ENCODE measurements around the gene SPPL2C. TPM values are rescaled to one million over a fixed set of nuclear protein-coding genes. Genes with fewer than 3 reads are reported as not detected.

Gene SPPL2C
- total and polyA plus RNA-seq, 10 of the 15 experiments (the other 5 are each of a cell fraction or from before 2014, with no cell fraction given) = not detected

DNA sequence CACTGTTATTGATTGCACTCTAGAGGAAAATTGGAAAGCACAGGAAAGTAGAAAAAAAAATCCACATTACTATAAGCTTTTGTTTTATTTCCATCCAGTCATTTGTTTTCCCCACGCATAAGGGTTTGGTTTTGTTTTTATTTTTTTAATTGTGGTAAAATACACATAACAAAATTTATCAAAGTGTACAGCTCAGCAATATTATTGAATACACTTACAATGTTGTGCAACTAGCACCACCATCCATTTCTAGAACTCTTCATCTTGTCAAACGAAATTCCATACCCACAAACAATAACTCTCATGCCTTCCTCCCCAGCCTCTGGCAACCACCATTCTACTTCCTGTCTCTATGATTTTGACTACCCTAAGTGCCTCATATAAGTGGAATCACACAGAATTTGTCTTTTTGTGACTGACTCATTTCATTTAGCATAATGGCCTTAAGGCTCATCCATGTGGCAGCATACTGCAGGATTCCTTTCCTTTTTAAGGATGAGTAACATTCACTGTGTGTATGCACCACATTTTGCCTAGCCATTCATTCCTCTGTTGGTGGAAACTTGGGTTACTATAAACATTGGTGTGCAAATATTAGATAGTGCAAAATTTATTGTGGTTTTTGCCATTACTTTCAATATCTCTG, 11.1 kb downstream of the SPPL2C start:
- FAIRE-seq (no peak), ATAC-seq (no peak), DNase-seq (ENCODE audit: low read depth, low spot score) (no peak)
- H2AFZ ChIP-seq (ENCODE audit: control insufficient read depth, low read depth, low read length) = no peak overlapping the region
- ChIA-PET CTCF (interaction anchor here (1.3 kb wide), 1 partner anchor 24 kb away, joined by 5 read pairs; no protein-coding TSS in a partner anchor), SMC1A (ENCODE audit: uncharacterized antibody, unreplicated experiment) (no interaction called here), POLR2A (interaction anchor here (0.6 kb wide), 1 partner anchor 1198 kb away, joined by 3 read pairs; no protein-coding TSS in a partner anchor), RAD21 (ENCODE audit: unreplicated experiment) (no interaction called here)
- 47% methylated on average over 2 of the region's 2 CpGs for WGBS (ENCODE audit: insufficient coverage, insufficient replicate concordance, low lambda C conversion rate, missing lambda C conversion rate)
- intact Hi-C loops (cut with micrococcal nuclease; ENCODE audit: unreplicated experiment) (no loop called here), in situ Hi-C loops (cut with MboI) (no loop called here)
- H3K4me1 ChIP-seq (ENCODE audit: control insufficient read depth, insufficient read depth, low read length) = no peaks in the 10 kb centered on the region
- H4K20me1 ChIP-seq (ENCODE audit: control insufficient read depth, insufficient read depth) = no peaks in the 10 kb centered on the region; the same call in 1 of the 2 replicates
- H3K27ac ChIP-seq (ENCODE audit: control insufficient read depth, insufficient read depth) = no peak overlapping the region
- no peaks in the 10 kb centered on the region; a peak in 2 of 4 replicates for H3K27me3 ChIP-seq (replicated peaks in 1 of 2; ENCODE audit: control insufficient read depth in 2 of 2, insufficient read depth in 2 of 2, low read length in 1 of 2)
- no peaks in the 10 kb centered on the region for H3K36me3 ChIP-seq (ENCODE audit: control insufficient read depth in 2 of 2, insufficient read depth in 2 of 2, low read length in 1 of 2)
- H3K4me2 ChIP-seq (ENCODE audit: control insufficient read depth, insufficient read depth) = no peak overlapping the region
- no peak overlapping the region for H3K9ac ChIP-seq (ENCODE audit: control insufficient read depth, insufficient read depth, low read length)
- TF ChIP-seq MTA3 (IDR thresholded peaks at IDR 0.05; ENCODE audit: borderline replicate concordance, low read length) = no peak
- TF ChIP-seq STAT1 (conservative IDR thresholded peaks at IDR 0.05) = no peak
- TF ChIP-seq, protein P1, sequence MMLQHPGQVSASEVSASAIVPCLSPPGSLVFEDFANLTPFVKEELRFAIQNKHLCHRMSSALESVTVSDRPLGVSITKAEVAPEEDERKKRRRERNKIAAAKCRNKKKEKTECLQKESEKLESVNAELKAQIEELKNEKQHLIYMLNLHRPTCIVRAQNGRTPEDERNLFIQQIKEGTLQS (IDR thresholded peaks at IDR 0.05; ENCODE audit: borderline replicate concordance, extremely low read depth, low read depth, low read length) = no peak
- no peak for TF ChIP-seq STAT3 (IDR thresholded peaks at IDR 0.05; ENCODE audit: low read depth, low read length)
- no peak for TF ChIP-seq ZNF207 (IDR thresholded peaks at IDR 0.05; ENCODE audit: borderline replicate concordance)
- TF ChIP-seq CBX5 (IDR thresholded peaks at IDR 0.05; ENCODE audit: low read depth) = no peak
- TF ChIP-seq, protein P2, sequence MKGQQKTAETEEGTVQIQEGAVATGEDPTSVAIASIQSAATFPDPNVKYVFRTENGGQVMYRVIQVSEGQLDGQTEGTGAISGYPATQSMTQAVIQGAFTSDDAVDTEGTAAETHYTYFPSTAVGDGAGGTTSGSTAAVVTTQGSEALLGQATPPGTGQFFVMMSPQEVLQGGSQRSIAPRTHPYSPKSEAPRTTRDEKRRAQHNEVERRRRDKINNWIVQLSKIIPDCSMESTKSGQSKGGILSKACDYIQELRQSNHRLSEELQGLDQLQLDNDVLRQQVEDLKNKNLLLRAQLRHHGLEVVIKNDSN (IDR thresholded peaks at IDR 0.05; ENCODE audit: borderline replicate concordance, extremely low read length, insufficient read depth, low read depth, low read length) = no peak
- TF ChIP-seq GATAD2B (conservative IDR thresholded peaks at IDR 0.05; ENCODE audit: low read depth) = no peak
- no peak for TF ChIP-seq ETV6 (conservative IDR thresholded peaks at IDR 0.05 in 1 of 2, IDR thresholded peaks at IDR 0.05 in 1 of 2; ENCODE audit: borderline replicate concordance in 1 of 2, low read depth in 1 of 2)
- no peak for TF ChIP-seq BHLHE40 (IDR thresholded peaks at IDR 0.05; ENCODE audit: borderline replicate concordance in 1 of 2, low read depth in 2 of 2, low read length in 1 of 2)
- no TSS peak for BruUV-seq (replicated peaks)
- H3K4me3 ChIP-seq = no peak overlapping the region
- no peaks in the 10 kb centered on the region for H3K79me2 ChIP-seq (ENCODE audit: control insufficient read depth, insufficient read depth, low read length)
- H3K9me3 ChIP-seq (replicated peaks; ENCODE audit: control insufficient read depth, insufficient read depth, low read length) = no peaks in the 10 kb centered on the region
